GM12872 (cell line): ENCODE measurements around the gene STX1A.

Experiments
- CTCF ChIP-seq: IDR thresholded peaks from 3 replicates; pipeline ENCODE4 v1.5.1; 2011; ENCODE audit warnings: low read depth, mild to moderate bottlenecking, low read length, moderate library complexity; ENCODE audit not compliant: insufficient read depth

STX1A gene

GRCh38 chr7:73719806-73720169, 319 bp upstream of the STX1A start:
- TF ChIP-seq CTCF, result no peak

GRCh38 chr7:73718438-73718881, 1.0 kb downstream of the STX1A start:
- no peak for TF ChIP-seq CTCF

GRCh38 chr7:73717991-73718405, 1.5 kb downstream of the STX1A start:
- TF ChIP-seq CTCF, result no peak

- no peak for TF ChIP-seq CTCF
Observed at GRCh38 chr7:73717025-73717807, 2.3 kb downstream of the STX1A start.

GRCh38 chr7:73716318-73716890, 3.1 kb downstream of the STX1A start:
- TF ChIP-seq CTCF, result no peak

GRCh38 chr7:73715648-73716317, 3.7 kb downstream of the STX1A start:
- no peak for TF ChIP-seq CTCF

- TF ChIP-seq CTCF, result no peak
Observed at GRCh38 chr7:73712773-73713172, 6.7 kb downstream of the STX1A start.
